ENCODE results near the gene PLCB2.
A peak's percentile ranks its signal among the peaks of the same experiment; 100 is the strongest.

The PLCB2 gene

DNA sequence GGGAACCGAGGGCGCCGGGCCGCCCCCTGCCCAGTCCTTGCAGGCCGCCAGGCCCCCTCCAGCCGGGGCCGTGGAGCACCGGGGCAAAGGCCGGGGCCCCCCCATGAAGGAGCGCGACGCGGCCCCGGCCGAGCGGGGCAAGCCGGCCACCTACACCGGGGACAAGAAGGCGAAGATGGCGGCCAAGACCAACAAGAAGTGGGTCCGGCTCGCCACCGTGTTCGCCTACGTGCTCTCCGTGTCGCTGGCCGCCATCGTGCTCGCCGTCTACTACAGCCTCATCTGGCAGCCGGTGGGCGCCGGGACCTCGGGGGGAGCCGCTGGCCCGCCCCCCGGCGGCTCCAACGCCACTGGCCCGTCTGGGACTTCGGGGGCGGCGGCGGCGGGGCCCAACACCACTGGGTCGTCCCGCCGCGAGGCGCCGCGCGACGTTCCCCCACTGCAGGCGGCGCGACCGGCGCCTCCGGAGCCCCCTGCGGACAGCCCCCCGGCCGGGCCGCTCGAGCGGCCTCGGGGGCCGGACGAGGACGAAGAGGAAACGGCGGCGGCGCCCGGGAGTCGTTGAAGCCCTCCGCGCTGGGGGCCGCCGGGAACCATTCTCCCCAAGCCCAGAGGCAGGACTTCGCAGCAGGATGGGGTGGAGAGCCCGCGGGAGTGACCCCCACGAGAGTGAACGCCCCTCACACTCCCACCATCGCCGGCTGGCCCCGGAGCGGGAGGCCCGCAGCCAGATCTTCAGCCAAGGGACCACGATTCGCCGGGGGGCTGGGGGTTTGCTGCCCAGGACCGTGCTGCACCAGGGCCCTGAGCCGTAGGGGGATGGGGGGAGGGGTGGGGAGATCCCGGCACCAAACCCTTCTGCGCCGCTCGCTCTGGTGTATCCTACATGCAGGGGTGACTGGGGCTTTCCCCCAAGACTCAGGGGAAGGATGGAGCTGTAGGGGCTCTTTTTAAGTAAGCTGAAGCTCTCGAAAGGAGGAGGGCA lies 16.5 kb upstream of the PLCB2 start:
- DNase-seq, result no peak

DNA sequence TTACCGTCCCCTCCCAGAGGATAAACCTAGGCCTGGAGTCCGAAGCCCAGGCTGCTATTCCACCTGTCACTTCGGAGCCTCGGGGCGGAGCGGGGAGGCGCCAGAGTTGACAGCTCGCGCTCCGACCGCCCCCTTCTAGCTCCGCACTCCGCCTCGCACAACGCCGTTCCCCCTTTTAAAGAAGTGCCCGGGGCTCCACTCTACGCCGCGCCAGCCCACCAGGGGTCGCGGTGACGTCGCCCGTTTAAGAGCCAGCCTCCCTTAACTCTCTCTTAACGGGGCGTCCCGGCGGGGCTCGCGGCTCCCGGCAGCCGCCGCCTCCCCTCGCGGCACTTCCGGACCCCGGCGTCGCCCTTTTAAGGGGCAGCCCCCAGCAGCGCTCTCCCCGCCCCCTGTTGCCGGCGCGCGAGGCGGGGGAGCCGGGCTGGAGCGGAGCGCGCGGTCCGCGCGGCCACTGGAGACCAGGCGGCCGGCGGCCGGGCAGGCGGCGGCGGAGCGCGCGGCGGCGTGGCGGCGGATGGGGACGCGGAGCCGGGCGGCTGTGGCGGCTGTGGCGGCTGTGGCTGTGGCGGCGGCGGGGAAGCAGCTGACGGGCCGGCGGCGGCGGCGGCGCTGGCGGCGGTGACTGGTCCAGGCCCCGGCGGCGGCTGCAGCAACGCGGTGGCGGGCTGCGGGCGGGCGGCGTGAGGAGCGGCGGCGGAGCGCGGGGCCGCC lies 15.7 kb upstream of the PLCB2 start, which contains the start of gene INAFM2:
Gene INAFM2 (plus strand): TSS at position 454 of the 714 bp plus-strand sequence. CDS start 364 bp downstream, outside the sequence.
- DNase-seq, result peak; percentile 86 to 87

DNA sequence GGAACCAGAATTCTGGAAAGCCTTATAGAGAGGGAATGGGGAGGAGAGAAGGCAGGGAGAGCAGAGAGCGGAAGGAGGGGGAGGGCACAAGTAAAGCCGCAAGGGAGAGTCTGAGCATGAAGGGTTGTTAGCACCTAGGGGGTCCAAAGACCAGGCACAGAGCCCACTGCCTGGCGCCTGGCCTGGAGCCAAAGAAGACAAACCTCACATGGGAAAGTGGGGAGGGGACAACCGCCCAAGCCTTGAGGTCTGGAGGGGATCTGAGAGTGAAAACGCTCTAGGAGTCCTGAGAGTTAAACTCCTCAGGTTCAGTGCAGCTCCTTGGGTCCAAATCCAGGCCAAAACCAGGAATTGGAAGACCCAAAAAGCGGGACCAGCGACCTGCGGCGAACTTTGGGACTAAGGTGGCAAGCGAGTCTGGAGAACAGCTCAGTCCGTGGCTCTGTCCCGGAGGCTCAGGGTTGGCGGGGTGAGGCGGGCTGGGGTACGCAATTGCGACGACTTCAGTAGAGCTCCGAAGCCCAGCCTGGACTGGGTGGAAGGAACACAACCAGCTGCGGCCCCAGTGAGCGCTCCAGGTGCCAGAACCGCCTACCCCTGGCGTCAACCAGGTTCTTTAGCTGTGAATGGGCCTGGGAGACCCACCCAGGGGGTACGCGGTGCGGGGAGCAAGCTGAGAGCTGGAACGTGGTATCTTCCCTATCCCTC lies 14.9 kb upstream of the PLCB2 start:
- no peak for DNase-seq

DNA sequence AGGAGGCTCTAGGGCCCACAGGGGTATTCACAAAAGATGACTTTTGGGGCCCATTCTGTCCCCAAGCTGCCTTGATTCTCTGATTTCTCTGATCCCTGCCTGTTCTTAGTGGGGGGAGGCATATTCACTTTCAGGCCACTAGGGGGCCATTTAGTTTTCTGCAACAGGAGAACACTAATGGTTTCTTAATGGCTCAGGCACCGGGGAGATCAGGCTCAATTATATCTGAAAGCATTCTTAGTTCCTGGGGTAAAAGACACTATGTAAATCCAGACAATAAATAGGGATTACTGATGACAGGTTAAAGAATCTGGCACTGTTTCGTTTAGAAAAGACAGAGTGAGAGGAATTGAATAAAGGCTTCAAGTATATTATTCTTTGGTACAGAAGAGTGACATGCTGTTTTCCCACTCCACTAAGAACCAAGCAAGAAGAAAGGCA lies 13.2 kb upstream of the PLCB2 start:
- DNase-seq, result peak; percentile 59 to 86

DNA sequence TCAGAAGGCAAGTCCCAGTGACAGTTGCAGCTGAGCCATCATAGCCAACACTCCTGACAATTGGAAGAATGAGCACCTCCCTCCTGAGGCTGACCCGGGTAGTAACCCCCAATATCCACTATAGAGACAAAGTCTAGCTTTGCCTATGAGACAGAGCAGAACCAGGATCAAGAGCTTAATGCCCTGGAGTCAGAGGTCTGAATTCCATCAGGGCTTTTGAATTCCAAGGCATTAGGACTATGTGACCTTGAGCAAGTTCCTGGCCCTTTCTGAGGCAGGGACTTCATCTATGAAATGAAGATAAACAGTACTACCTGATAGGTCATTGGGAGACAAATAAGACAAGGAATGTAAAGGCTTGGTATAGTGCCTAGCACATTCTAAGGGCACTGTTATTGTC lies 12.7 kb upstream of the PLCB2 start:
- DNase-seq, result no peak

DNA sequence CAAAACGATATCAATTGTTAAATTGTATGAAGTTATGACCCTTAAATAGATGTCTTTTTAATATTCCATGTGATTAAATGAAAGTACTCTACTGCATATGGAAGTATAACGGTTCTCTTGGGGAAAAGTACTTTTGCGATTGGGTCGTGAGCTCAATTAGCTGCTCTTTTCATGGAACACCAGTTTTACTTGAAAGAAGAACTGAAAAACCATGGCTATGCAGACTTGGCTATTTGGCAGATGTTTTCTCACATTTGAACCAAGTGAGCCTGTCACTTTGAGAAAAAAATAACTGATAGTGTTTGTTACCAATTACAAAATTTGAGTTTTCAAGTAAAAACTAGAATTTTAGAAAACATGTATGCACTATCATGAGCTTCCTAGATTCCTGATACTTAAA lies 9.8 kb upstream of the PLCB2 start:
- no peak for DNase-seq

DNA sequence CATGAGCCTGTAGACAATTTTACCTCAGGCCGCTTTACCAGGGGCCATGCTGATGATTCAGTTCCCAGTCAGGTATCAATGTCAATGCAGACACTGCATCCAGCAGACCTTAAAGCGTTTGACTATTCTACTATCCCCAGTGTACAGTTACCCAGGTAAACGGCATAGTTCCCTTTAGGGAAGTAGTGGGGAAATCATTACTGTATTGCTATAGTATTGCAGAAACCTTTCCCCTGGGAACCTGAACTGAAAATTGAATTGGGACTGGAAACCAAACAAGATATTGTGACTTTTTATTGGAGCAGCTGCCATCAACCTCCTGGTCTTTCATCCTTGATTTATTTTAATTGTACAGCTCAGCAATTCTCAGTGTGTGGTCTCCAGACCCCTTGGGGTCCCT lies 9.2 kb upstream of the PLCB2 start:
- DNase-seq, result no peak

DNA sequence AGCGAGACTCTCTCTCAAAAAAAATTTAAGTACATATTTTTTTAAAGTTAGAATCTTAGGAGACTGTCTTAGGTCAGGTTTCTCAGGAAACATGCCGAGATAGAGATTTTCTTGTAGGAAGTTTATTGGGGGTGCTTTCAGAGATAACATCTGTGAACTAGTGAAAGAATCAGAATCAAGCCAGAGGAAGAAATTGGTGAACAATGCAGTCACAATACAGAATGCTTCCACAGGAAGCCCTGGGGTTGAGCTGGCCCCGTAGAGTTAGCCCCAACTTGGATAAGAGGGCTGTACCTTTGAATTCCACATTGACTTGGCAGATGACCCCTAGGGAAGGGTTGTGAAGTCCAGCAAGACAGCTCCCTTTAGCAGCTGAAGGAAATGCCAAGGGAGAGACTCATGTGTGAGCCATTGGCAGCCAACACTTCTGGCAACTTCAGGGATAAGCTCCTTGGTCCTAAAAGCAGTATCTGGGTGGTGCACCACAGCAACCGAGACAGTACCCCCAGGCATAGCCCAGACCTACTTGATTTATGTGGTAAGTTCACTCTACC lies 7.1 kb upstream of the PLCB2 start:
- DNase-seq, result no peak

DNA sequence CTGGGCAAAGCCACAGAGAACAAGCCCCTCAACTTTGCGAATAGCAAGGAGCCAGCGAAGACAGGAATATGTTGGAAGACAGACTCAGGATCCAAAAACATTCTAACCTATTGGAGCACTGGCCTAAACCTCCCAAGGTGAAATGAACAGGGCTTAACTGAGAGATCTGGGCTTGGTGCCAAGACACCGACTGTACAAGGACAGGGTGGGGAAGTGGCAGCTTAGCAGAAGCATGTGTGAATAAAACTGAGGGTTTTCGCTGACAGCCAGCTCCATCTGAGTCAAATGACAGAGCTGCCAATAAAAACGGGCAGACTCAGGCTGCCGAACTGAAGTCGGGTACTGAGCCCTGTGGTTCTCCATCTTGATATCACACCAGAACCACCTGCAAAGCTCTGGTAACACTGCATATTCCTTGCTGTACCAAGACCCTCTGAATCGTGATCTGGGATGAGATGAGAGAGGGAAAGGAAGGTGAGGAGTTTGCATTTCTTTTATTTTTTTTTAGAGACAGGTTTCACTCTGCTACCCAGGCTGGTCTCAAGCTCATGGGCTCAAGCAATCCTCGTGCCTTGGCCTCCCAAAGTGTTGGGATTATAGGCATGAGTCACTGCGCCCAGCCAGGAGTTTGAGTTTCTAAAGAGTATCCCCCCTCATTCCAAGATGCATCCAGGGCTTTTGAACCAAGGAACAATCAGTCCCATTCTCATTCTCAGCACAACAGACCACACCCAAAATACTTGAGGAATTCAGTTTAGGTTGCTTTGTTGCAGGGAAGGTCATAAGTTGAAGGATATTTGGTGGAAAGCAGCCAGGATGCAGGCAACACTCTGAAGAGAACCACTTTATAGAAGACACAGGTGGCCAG lies 6.0 kb upstream of the PLCB2 start:
- peak; percentile 40 to 60 for DNase-seq

DNA sequence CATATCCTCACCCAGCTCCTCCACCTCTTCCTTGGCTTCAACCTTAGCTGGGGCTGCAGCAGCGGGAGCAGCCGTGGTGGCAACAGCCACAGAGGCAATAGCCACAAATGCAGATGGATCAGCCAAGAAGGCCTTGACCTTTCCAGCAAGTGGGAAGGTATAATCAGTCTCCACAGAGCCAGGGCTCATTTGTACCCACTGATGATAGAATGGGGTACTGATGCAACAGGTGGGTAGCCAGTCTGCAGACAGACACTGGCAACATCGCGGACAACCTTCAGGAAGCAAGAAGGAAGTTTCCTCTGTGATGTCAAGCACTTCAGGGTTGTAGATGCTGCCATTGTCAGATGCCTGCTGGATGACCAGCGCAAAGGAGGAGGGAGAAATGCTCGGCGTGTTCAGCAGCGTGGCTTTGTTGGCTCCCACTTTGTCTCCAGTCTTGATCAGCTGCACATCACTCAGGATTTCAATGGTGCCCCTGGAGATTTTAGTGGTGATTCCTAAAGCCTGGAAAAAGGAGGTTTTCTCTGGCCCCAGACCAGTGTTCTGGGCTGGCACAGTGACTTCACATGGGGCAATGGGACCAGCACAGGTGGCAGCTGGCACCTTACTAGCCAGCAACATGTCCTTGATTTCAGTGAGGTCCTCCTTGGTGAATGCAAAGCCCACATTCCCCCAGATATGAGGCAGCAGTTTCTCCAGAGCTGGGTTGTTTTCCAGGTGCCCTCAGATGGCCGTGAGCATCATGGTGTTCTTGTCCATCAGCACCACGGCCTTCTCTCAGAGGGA lies 4.8 kb upstream of the PLCB2 start:
- no peak for DNase-seq

DNA sequence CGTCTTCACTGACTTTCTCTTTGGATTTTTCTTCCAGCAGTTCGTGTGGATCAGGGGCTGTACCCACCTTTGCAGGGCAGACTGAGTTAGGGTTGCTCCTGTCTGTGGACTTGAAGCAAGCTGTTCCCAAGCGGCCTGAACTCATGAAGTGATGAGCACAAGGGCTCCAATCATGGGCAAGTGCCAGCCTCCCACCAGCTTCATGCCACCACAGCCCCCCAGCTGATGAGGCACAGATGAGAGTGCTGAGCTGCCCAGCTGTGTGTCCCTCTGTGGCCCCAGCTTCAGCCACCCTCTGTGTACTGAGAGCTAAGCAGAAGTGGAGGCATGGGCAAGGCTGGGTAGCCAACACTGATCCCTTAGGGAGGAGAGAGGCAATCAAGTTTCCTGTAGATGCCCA lies 3.3 kb upstream of the PLCB2 start:
- no peak for DNase-seq

DNA sequence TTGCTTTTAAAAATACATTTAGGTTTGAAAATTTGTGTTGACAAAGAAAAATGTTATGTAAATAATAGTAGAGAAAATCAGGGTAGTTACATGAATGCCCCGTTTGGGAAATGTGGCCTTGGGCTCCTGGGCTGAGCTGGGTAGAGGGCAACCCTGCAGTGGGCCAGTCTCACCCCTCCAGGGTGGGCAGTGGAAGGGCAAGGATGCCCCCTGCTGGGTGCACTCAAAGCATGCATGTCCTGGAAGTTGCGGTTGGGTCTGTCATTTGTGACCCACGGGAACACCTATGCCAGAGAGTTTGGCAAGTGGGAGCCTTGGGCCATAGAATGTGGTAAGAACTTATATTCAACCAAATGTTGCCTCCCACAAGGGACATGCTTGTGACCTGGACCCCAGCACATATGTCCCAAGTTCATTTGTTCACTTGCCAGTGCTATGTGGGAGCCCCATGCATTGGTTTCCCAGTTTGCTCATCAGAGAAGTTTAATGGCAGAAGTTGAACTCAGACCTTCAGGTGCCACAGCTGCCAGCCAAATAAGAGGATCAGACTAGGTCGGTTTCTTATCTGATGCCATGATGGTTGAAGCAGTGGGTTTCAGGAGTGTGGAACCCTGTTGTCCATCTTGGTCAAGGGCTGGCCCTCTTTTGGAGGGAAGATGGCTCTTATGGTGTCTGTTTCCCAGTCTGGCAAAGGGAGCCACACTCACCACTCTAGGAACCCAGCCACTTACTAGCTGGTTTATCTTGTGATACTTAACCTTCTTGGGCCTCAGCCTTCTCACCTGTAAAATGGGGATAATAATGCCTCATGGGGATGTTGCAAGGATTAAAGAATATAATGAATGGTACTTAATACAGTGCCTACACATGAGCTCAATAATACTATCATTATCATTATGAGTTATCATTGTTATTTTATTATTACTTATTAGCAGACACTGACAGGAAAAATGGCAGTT lies 2.5 kb upstream of the PLCB2 start:
- DNase-seq, result peak; percentile 47 to 64

DNA sequence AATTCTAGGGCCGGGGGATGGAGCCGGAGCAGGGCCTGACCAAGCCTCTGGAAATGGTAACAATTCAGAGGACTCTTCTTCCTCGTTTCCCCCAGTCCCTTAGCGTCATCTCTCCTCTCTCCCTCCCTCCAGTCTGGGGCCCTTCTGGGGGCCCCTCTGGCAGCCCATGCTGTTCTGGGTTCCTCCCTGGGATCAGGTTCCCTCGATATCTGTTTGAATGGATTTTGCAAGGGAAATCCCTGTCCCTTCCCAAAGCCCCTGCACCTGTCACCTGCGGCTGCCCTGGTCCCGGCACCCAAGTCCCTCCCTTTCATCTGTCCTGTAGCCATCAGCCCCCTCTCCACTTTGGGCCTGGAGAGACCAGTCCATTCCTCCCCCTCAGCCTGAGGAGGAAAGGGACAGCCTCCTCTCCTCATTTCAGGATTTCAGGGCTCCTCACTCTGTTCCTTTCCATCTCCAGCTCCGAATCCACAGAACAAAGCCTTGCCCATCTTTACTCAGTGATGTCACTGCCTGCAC lies 1.7 kb upstream of the PLCB2 start:
- no peak for DNase-seq

DNA sequence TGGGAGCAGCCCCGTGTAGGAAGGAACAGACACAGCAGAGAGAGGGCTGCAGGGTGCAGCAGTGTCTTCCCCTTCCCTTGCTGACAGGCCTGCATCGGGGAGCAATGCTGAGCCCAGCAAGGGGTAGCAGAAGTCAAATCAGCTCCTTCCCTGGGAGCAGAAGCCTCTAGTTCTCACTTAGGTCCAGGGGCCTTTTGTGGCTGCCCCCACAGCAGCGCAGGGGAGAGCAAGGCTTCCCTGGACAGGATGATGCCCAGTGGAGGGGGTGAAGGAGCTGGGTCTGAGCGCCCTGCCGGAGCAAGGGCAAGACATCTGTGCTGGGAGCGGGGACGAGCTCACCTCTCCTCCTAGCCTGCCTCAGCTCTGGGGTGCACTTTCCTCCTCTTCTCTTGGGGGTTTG lies 827 bp downstream of the PLCB2 start:
- DNase-seq, result no peak

DNA sequence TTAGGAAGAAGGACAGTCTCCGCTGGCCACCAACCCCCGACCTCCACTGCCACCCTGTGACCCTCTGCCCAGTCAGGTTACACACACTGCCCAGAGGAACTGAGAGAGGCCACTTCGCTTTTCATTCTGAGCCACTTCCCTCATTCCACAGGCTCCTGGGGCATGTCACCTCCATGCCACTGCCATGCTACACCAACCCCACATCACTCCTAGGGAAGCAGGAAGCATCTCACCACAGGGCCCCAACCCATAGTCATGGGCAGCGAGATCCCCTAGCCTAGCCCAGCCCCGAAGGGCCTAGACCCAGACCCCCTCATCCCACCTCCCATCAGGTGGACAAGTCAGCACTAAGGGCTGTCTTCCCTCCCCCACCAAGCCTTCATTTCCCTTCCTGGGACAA lies 1.4 kb downstream of the PLCB2 start:
- DNase-seq, result peak in 1 of 2 donors; percentile 43

DNA sequence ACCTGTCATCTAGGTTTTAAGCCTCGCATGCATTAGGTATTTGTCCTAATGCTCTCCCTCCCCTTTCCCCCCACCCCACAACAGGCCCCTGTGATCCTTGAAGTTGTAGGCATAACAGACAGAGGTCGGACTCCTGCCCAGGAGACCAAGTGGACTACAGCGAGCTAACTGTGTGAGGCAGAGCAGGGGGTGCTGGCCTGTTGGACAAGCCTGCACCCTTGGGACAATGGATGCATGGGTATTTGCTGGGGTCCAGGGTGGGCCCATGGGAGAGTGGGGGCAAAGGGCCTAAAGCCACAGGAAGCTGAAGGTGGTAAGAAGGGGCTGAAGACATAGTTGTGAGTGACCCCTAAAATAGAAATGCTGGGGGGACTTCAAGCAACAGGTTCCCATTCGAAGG lies 2.5 kb downstream of the PLCB2 start:
- no peak for DNase-seq

DNA sequence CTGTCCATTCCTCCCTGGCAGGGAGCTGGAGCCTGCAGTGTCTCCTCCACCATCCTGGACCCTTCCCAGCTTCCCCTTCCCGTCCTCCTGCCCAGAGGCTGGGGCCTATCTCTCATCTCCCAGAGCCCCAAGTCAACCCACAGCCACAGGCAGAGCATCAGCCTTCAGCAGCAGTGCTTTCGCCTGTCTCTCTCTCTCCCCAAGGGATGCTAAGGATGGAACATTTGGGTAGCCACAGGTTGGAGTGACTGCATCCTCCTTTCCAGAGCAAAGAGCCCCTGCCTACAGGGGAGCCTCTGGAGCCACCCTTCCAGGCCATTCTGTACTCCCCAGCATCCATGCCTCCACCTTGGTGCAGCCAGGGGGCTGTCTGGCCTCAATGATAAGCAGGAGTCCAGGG lies 4.2 kb downstream of the PLCB2 start:
- DNase-seq, result no peak

DNA sequence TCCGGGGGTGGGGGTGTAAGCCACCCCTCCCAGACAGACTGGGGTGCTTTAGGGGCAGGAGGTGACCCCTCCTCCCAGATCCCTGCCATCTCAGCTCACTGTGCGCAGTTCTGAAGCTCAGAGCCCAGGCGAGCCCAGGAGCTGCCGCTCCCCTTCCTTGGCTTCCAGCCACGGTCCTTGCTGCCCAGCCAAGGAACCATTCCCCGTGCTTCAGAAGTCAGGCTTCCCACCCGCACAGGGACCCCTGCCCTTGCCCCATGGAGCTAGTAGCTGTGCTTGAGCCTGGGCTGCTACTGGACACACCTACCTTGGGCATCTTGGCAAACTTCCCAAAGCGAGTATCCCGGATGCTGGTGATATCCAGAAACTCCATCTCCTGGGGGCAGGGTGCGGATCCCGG lies 4.8 kb downstream of the PLCB2 start:
- DNase-seq, result no peak

DNA sequence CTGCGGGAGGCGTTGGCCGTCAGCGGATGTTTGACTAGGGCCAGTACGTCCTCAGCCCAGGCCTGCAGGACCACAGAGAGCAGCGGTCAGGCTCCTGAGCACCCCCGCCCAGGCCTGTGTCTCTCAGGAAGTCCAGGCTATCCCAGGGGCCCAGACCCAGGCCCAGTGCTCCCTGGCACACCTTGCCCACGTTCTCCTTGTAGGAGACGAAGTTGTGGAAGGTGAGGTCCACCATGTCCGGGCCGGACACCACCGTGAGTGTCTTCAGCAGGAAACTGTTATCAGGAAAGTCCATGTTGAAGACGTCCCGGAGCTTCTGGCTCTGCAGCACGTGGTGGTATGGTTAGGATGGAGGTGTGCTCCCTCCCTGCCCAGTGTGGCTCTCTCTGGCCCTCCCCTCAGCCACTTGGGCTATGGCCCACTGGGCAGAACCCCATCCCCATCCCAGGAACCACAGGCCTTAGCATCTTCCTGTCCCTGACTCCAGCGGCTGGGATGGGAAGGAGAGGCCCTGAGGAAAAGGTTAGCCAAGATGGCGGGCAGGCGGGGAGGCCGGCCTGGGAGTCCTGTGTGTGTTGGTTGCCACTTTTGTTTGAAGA lies 5.3 kb downstream of the PLCB2 start:
- DNase-seq, result no peak

Measured in inflammatory macrophage treated with lipopolysaccharide for 1 hour (primary cell).